Measurements from ENCODE around the gene TLR10. TPM values are rescaled to one million over a fixed set of nuclear protein-coding genes. Genes with fewer than 3 reads are reported as not detected.

Gene TLR10
- total and polyA plus RNA-seq, 2 donors (not counting 3 experiments of a cell fraction or from before 2014, with no cell fraction given), result not detected

DNA sequence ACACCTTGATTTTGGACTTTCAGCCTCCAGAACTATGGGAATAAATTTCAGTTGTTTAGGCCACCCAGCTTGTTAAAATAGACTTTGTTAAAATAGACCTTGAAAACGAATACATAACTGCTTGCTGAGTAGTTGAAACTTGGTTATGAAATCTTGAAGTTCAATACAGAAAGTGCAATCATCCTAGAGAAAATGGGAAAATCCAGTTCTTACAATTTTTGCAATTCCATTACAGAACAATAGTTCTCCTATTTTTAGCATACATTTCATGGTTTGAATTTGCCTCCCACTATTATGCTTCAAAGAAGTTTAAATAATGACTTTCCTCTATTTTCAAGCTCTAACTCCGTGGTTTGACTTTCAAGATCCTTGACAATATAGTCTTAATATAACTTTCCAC, 11.3 kb upstream of the TLR10 start:
- H3K36me3 ChIP-seq (ENCODE audit: control insufficient read depth in 2 of 2, extremely low read depth in 1 of 2, insufficient read depth in 2 of 2, low read length in 2 of 2), result no peaks in the 10 kb centered on the region
- no peak for DNase-seq (ENCODE audit: low read depth, low spot score)
- POLR2A ChIA-PET, result no interaction called here
- TF ChIP-seq MAX (IDR thresholded peaks at IDR 0.05; ENCODE audit: insufficient read depth, insufficient read length), result no peak
- TF ChIP-seq JUN (IDR thresholded peaks at IDR 0.05; ENCODE audit: borderline replicate concordance, insufficient read depth, insufficient read length, low read depth), result no peak
- TF ChIP-seq EZH2 (IDR thresholded peaks at IDR 0.05; ENCODE audit: borderline replicate concordance, low read depth, low read length, severe bottlenecking), result no peak
- TF ChIP-seq POLR2AphosphoS5 (IDR thresholded peaks at IDR 0.05; ENCODE audit: insufficient read depth, low read depth, low read length), result no peak
- TF ChIP-seq, protein P1, sequence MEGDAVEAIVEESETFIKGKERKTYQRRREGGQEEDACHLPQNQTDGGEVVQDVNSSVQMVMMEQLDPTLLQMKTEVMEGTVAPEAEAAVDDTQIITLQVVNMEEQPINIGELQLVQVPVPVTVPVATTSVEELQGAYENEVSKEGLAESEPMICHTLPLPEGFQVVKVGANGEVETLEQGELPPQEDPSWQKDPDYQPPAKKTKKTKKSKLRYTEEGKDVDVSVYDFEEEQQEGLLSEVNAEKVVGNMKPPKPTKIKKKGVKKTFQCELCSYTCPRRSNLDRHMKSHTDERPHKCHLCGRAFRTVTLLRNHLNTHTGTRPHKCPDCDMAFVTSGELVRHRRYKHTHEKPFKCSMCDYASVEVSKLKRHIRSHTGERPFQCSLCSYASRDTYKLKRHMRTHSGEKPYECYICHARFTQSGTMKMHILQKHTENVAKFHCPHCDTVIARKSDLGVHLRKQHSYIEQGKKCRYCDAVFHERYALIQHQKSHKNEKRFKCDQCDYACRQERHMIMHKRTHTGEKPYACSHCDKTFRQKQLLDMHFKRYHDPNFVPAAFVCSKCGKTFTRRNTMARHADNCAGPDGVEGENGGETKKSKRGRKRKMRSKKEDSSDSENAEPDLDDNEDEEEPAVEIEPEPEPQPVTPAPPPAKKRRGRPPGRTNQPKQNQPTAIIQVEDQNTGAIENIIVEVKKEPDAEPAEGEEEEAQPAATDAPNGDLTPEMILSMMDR (IDR thresholded peaks at IDR 0.05; ENCODE audit: extremely low read depth in 1 of 2, insufficient read depth in 1 of 2, low read depth in 1 of 2, low read length in 2 of 2), result no peak
- no peak for TF ChIP-seq POLR2A (IDR thresholded peaks at IDR 0.05; ENCODE audit: low read depth, low read length)
- TF ChIP-seq GATA2 (IDR thresholded peaks at IDR 0.05; ENCODE audit: insufficient read depth, insufficient read length, low read depth, low read length), result no peak
- TF ChIP-seq FOS (IDR thresholded peaks at IDR 0.05; ENCODE audit: borderline replicate concordance, insufficient read depth, low read length), result no peak
- TF ChIP-seq MYC (IDR thresholded peaks at IDR 0.05; ENCODE audit: low read depth, low read length), result no peak
- H4K20me1 ChIP-seq (replicated peaks; ENCODE audit: control insufficient read depth, extremely low read depth, insufficient read depth, low read length), result no peaks in the 10 kb centered on the region
- H3K79me2 ChIP-seq (ENCODE audit: control insufficient read depth, insufficient read depth, low read length), result no peaks in the 10 kb centered on the region
- no peak overlapping the region for H3K4me2 ChIP-seq (ENCODE audit: insufficient read depth, low read length)
- H2AFZ ChIP-seq (ENCODE audit: low read depth, low read length), result no peak overlapping the region
- no peak overlapping the region for H3K9ac ChIP-seq (replicated peaks; ENCODE audit: extremely low read depth, insufficient read depth, low read length)
- intact Hi-C loops (cut with micrococcal nuclease), result no loop called here
- H3K9me1 ChIP-seq (replicated peaks; ENCODE audit: control insufficient read depth, extremely low read depth, insufficient read depth, low read length), result no peaks in the 10 kb centered on the region
- BruUV-seq (replicated peaks), result no TSS peak
- CTCF ChIA-PET, result interaction anchor here (0.8 to 3.5 kb wide), 3 partner anchors 10 to 12 kb away, joined by 3 to 26 read pairs (median 5); partner anchors contain the start of genes TLR1 and TLR10
- no peaks in the 10 kb centered on the region for H3K9me3 ChIP-seq (replicated peaks; ENCODE audit: control insufficient read depth, insufficient read depth, low read length)
- dilution Hi-C loops (cut with MboI; ENCODE audit: extremely low pct_ligation_motif_present, low sequenced_read_pairs), result no loop called here
- no peak for FAIRE-seq
- no peaks in the 10 kb centered on the region for H3K4me1 ChIP-seq (ENCODE audit: control insufficient read depth, extremely low read depth, insufficient read depth, low read length)
- H3K27ac ChIP-seq (ENCODE audit: insufficient read depth, low read depth, low read length), result no peak overlapping the region
- H3K27me3 ChIP-seq (ENCODE audit: control insufficient read depth in 2 of 2, insufficient read depth in 2 of 2, low read length in 2 of 2), result no peaks in the 10 kb centered on the region
- H3K4me3 ChIP-seq (replicated peaks in 1 of 3; ENCODE audit: insufficient read depth in 1 of 3, low read depth in 1 of 3, low read length in 3 of 3), result no peak overlapping the region

Measured in endothelial cell of umbilical vein (primary cell).